Small intestine (tissue), 7 donors: ENCODE measurements around the gene NFIB. TPM values are rescaled to one million over a fixed set of nuclear protein-coding genes. Genes with fewer than 3 reads are reported as not detected.

Experiments used
- DNase-seq, 2 donors: peaks; one replicate each; pipeline versions ENCODE4 v3.0.0 to v3.0.0-alpha.2; 2013
- FAIRE-seq: peaks from 2 replicates; lab custom pipeline; 2012; peaks lifted over from hg19 to GRCh38; lab: Jason Lieb, UNC
- H3K27ac ChIP-seq, 3 donors: one replicate each; pipeline ENCODE4 v1.5.1; 2013; ENCODE audit warnings: low read length in 2 of 3, mild to moderate bottlenecking in 2 of 3, control low read depth in 1 of 3, inconsistent platforms in 1 of 3, low read depth in 1 of 3, moderate library complexity in 1 of 3
- H3K27me3 ChIP-seq, 3 donors: one replicate each; pipeline ENCODE4 v1.6.1; 2013; ENCODE audit warnings: low read length in 3 of 3, inconsistent platforms in 1 of 3; ENCODE audit not compliant: control insufficient read depth in 3 of 3, insufficient read depth in 3 of 3
- H3K36me3 ChIP-seq, 3 donors: one replicate each; pipeline ENCODE4 v1.6.1; 2013; ENCODE audit warnings: low read length in 3 of 3, inconsistent platforms in 1 of 3, low read depth in 1 of 3, mild to moderate bottlenecking in 1 of 3, moderate library complexity in 1 of 3; ENCODE audit not compliant: control insufficient read depth in 3 of 3, insufficient read depth in 2 of 3
- H3K4me1 ChIP-seq, 3 donors: one replicate each; pipeline ENCODE4 v1.6.1; 2013; ENCODE audit warnings: low read length in 2 of 3, inconsistent platforms in 1 of 3, low read depth in 1 of 3, mild to moderate bottlenecking in 1 of 3, moderate library complexity in 1 of 3; ENCODE audit not compliant: control insufficient read depth in 3 of 3, insufficient read depth in 2 of 3
- H3K4me3 ChIP-seq, 3 donors: one replicate each; pipeline ENCODE4 v1.5.1; 2013; ENCODE audit warnings: low read length in 3 of 3, control low read depth in 1 of 3, inconsistent platforms in 1 of 3, low read depth in 1 of 3, mild to moderate bottlenecking in 1 of 3, moderate library complexity in 1 of 3
- H3K9me3 ChIP-seq, 2 donors: one replicate each; pipeline ENCODE4 v1.6.1; 2013; ENCODE audit warnings: low read depth in 1 of 2, low read length in 1 of 2; ENCODE audit not compliant: control insufficient read depth in 2 of 2, insufficient read depth in 1 of 2
- WGBS, 3 donors: extraction: QIAGEN DNeasy Blood & Tissue Kit; methylation state at CpG; one replicate each; pipeline ENCODE4 v1.1.7; 2013; 5-methylcytosine and 5-hydroxymethylcytosine counted together
- polyA plus RNA-seq, 4 donors: library from polyadenylated mRNA; stranded (reverse) in 3 of 4; unstranded in 1 of 4; fragments of 200-250 nt in 3 of 4; fragments of 120-200 nt in 1 of 4; gene quantifications; one replicate each; pipeline versions ENCODE4 v1.2.1 to v1.2.3, GENCODE V29; 2013
- donor health status: healthy with polysubstance abuse.
- donor health status: control.
- donor health status: control.
- donor health status: Bipolar disorder and iron deficiency.
- donor health status: healthy.

NFIB gene
- polyA plus RNA-seq, 4 donors, result 5.1 to 15.9 (median 9.5) TPM

GRCh38 chr9:14342736-14343135 lies 28.8 kb upstream of the NFIB start:
- Histone ChIP-seq H3K27me3 (peaks cover 6 to 81% (median 28%) of the 10 kb centered on the region in 3 donors), H3K9me3 (no peaks in the 10 kb centered on the region), H3K4me3 (no peak overlapping the region), H3K36me3 (no peaks in the 10 kb centered on the region), H3K4me1 (peaks cover 0 to 15% (median 0%) of the 10 kb centered on the region in 3 donors), H3K27ac (no peak overlapping the region)
- no peak for DNase-seq
- WGBS, 3 donors, result 64 to 73% (median 65%) methylated on average over 4 of the region's 4 CpGs
- no peak for FAIRE-seq

- H3K27ac ChIP-seq, result no peak overlapping the region
- WGBS, 3 donors, result 57 to 71% (median 63%) methylated on average over 6 of the region's 6 CpGs
- DNase-seq (no peak), FAIRE-seq (no peak)
- peaks cover 2 to 69% (median 21%) of the 10 kb centered on the region in 3 donors for H3K27me3 ChIP-seq
- H3K9me3 ChIP-seq, result no peaks in the 10 kb centered on the region
- H3K36me3 ChIP-seq, result no peaks in the 10 kb centered on the region
- H3K4me1 ChIP-seq, result peaks cover 0 to 5% (median 0%) of the 10 kb centered on the region in 3 donors
- H3K4me3 ChIP-seq, result no peak overlapping the region
Observed at GRCh38 chr9:14341437-14342122, 27.6 kb upstream of the NFIB start.

DNA sequence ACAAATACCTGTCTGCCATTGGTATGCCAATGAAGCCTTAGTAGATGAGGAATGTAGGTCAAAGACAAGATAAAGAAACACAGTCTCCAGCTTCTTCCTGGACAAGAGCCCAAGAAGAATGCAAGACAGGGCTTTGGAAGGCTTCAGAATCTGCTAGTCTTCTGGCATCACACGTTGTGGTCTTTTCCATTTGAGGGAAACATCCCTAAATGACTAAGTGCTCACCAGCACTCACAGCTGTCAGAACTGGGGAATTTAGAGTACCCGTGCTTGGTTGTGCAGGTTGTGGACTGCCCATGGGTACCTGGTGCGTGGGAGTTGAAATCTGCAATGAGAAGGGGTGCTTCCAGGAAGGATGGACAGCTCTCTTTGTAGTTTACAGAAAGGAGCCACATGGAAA lies 27.1 kb upstream of the NFIB start:
- Histone ChIP-seq H3K4me1 (no peaks in the 10 kb centered on the region), H3K4me3 (no peak overlapping the region), H3K27ac (no peak overlapping the region), H3K36me3 (no peaks in the 10 kb centered on the region), H3K9me3 (no peaks in the 10 kb centered on the region), H3K27me3 (peaks cover 2 to 63% (median 18%) of the 10 kb centered on the region in 3 donors)
- no peak for DNase-seq
- 66 to 78% (median 69%) methylated on average over 3 of the region's 3 CpGs for WGBS, 3 donors
- no peak for FAIRE-seq

GRCh38 chr9:14340219-14340873 lies 26.4 kb upstream of the NFIB start:
- H3K27ac ChIP-seq, result no peak overlapping the region
- DNase-seq (no peak), FAIRE-seq (no peak)

GRCh38 chr9:14339746-14340145 lies 25.8 kb upstream of the NFIB start:
- FAIRE-seq (no peak), DNase-seq (no peak)
- Histone ChIP-seq H3K9me3 (no peaks in the 10 kb centered on the region), H3K36me3 (no peaks in the 10 kb centered on the region), H3K4me1 (no peaks in the 10 kb centered on the region), H3K27me3 (peaks cover 2 to 51% (median 6%) of the 10 kb centered on the region in 3 donors), H3K4me3 (no peak overlapping the region), H3K27ac (no peak overlapping the region)
- 84 to 90% (median 85%) methylated on average over 2 of the region's 2 CpGs for WGBS, 3 donors

More at GRCh38 chr9:14340219-14340873, 26.4 kb upstream of the NFIB start:
- WGBS, 3 donors, result 73 to 77% (median 73%) methylated on average over 8 of the region's 8 CpGs
- no peaks in the 10 kb centered on the region for H3K9me3 ChIP-seq
- no peaks in the 10 kb centered on the region for H3K4me1 ChIP-seq
- H3K27me3 ChIP-seq, result peaks cover 2 to 57% (median 12%) of the 10 kb centered on the region in 3 donors
- H3K4me3 ChIP-seq, result no peak overlapping the region
- H3K36me3 ChIP-seq, result no peaks in the 10 kb centered on the region

- no peaks in the 10 kb centered on the region for H3K36me3 ChIP-seq
- WGBS, 3 donors, result 58 to 65% (median 64%) methylated on average over 4 of the region's 4 CpGs
Observed at GRCh38 chr9:14337615-14338014, 23.7 kb upstream of the NFIB start.

DNA sequence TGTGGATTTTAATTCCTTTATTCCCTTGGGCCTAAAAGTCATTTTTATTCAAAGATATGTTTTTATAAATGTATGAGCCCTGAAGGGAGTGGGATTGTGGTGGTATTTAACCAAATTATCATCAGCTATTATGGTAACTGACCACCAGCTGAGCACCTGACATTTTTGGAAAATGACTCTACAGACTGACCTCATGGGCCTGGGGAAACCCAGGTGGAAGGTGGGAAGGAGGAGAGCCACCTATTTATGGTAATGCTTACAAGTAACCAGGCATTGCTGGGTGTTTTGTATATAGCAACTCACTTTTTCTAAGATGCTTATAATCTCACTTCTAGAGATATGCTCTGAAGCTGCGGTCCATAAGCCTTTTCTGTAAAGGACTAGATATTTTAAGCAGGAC lies 22.3 kb upstream of the NFIB start:
- no peak for DNase-seq
- peaks cover under 1 to 16% (median 2%) of the 10 kb centered on the region in 3 donors for H3K27me3 ChIP-seq
- H3K27ac ChIP-seq, result no peak overlapping the region
- H3K4me3 ChIP-seq, result no peak overlapping the region
- FAIRE-seq, result no peak
- H3K4me1 ChIP-seq, result no peaks in the 10 kb centered on the region
- H3K36me3 ChIP-seq, result no peaks in the 10 kb centered on the region
- no peaks in the 10 kb centered on the region for H3K9me3 ChIP-seq
- WGBS, 3 donors, result 91 to 100% (median 96%) methylated on average over 1 of the region's 1 CpG

More at GRCh38 chr9:14337615-14338014, 23.7 kb upstream of the NFIB start:
- Histone ChIP-seq H3K27me3 (peaks cover 2 to 30% (median 5%) of the 10 kb centered on the region in 3 donors), H3K27ac (no peak overlapping the region), H3K4me3 (no peak overlapping the region), H3K9me3 (no peaks in the 10 kb centered on the region), H3K4me1 (no peaks in the 10 kb centered on the region)
- DNase-seq (no peak), FAIRE-seq (no peak)

- 76 to 85% (median 78%) methylated on average over 3 of the region's 3 CpGs for WGBS, 3 donors
- Histone ChIP-seq H3K27me3 (no peaks in the 10 kb centered on the region), H3K4me1 (no peaks in the 10 kb centered on the region), H3K9me3 (no peaks in the 10 kb centered on the region), H3K4me3 (no peak overlapping the region), H3K27ac (no peak overlapping the region), H3K36me3 (no peaks in the 10 kb centered on the region)
- DNase-seq (no peak), FAIRE-seq (no peak)
Observed at GRCh38 chr9:14331120-14331519, 17.2 kb upstream of the NFIB start.
